Liver (tissue), 3 donors: ENCODE data around the gene JAM2.

ENCODE experiments used
- RAD21 ChIP-seq, 2 donors: IDR thresholded peaks; 2 replicates each; pipeline ENCODE4 v1.6.1; 2016; ENCODE audit warnings: antibody characterized with exemption in 2 of 2, mild to moderate bottlenecking in 2 of 2
- SP1 ChIP-seq: IDR thresholded peaks from 2 replicates; pipeline ENCODE4 v1.6.1; 2018; ENCODE audit warnings: antibody characterized with exemption, mild to moderate bottlenecking
- TF ChIP-seq, protein P1 (sequence below): fragments of 150-350 bp; IDR thresholded peaks from 2 replicates; pipeline ENCODE4 v1.5.1; 2017; ENCODE audit warnings: improper control_type of control experiment, low read depth, low read length; ENCODE audit not compliant: missing input control
- donor health status: healthy.
- donor health status: healthy.

- TF ChIP-seq, protein P1, sequence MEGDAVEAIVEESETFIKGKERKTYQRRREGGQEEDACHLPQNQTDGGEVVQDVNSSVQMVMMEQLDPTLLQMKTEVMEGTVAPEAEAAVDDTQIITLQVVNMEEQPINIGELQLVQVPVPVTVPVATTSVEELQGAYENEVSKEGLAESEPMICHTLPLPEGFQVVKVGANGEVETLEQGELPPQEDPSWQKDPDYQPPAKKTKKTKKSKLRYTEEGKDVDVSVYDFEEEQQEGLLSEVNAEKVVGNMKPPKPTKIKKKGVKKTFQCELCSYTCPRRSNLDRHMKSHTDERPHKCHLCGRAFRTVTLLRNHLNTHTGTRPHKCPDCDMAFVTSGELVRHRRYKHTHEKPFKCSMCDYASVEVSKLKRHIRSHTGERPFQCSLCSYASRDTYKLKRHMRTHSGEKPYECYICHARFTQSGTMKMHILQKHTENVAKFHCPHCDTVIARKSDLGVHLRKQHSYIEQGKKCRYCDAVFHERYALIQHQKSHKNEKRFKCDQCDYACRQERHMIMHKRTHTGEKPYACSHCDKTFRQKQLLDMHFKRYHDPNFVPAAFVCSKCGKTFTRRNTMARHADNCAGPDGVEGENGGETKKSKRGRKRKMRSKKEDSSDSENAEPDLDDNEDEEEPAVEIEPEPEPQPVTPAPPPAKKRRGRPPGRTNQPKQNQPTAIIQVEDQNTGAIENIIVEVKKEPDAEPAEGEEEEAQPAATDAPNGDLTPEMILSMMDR = no peak
- TF ChIP-seq RAD21 (IDR thresholded peaks at IDR 0.05) (no peak), SP1 (no peak)
These were observed 18.1 kb downstream of the JAM2 start for GRCh38 chr21:25657140-25657539.
